Measurements from ENCODE around the gene NFYA.

Gene NFYA

GRCh38 chr6:41120058-41120457 is 47.3 kb downstream of the NFYA start:
- H3K9me2 ChIP-seq (replicated peaks; ENCODE audit: control insufficient read depth, low read length) = no peaks in the 10 kb centered on the region
- no peaks in the 10 kb centered on the region for H3K79me2 ChIP-seq (ENCODE audit: control insufficient read depth, low read length)
- no peaks in the 10 kb centered on the region for H4K20me1 ChIP-seq (ENCODE audit: control insufficient read depth, insufficient read depth, low read depth, low read length)
- TF ChIP-seq CTCF (IDR thresholded peaks at IDR 0.05; ENCODE audit: low read depth, low read length, poor library complexity, severe bottlenecking) (no peak), EZH2phosphoT487 (IDR thresholded peaks at IDR 0.05; ENCODE audit: borderline replicate concordance, low read length) (no peak)
- no peak overlapping the region for H3K27ac ChIP-seq (ENCODE audit: low read depth, low read length)
- H3K9me3 ChIP-seq (ENCODE audit: control insufficient read depth, insufficient read depth, low read length) = no peaks in the 10 kb centered on the region
- no peaks in the 10 kb centered on the region for H3K27me3 ChIP-seq (ENCODE audit: control insufficient read depth, low read length)
- no peaks in the 10 kb centered on the region for H3K36me3 ChIP-seq (ENCODE audit: control insufficient read depth, low read length)
- H3K4me1 ChIP-seq (ENCODE audit: control insufficient read depth, low read length) = no peaks in the 10 kb centered on the region
- no peaks in the 10 kb centered on the region for H3F3A ChIP-seq (ENCODE audit: control insufficient read depth, insufficient read depth)
- H3K4me3 ChIP-seq (ENCODE audit: low read length) = no peak overlapping the region
- H3K4me2 ChIP-seq (ENCODE audit: low read length) = no peak overlapping the region

- Histone ChIP-seq H3K4me1 (ENCODE audit: control insufficient read depth, low read length) (no peaks in the 10 kb centered on the region), H3K27me3 (ENCODE audit: control insufficient read depth, low read length) (no peaks in the 10 kb centered on the region), H3K4me2 (ENCODE audit: low read length) (no peak overlapping the region), H3K9me3 (ENCODE audit: control insufficient read depth, insufficient read depth, low read length) (no peaks in the 10 kb centered on the region), H4K20me1 (ENCODE audit: control insufficient read depth, insufficient read depth, low read depth, low read length) (no peaks in the 10 kb centered on the region), H3K36me3 (ENCODE audit: control insufficient read depth, low read length) (no peaks in the 10 kb centered on the region), H3F3A (ENCODE audit: control insufficient read depth, insufficient read depth) (no peaks in the 10 kb centered on the region), H3K4me3 (ENCODE audit: low read length) (no peak overlapping the region), H3K79me2 (ENCODE audit: control insufficient read depth, low read length) (no peaks in the 10 kb centered on the region), H3K27ac (ENCODE audit: low read depth, low read length) (no peak overlapping the region), H3K9me2 (replicated peaks; ENCODE audit: control insufficient read depth, low read length) (no peaks in the 10 kb centered on the region)
- no peak for TF ChIP-seq EZH2phosphoT487 (IDR thresholded peaks at IDR 0.05; ENCODE audit: borderline replicate concordance, low read length)
- no peak for TF ChIP-seq CTCF (IDR thresholded peaks at IDR 0.05; ENCODE audit: low read depth, low read length, poor library complexity, severe bottlenecking)
Observed at GRCh38 chr6:41122373-41122772, 49.6 kb downstream of the NFYA start.

GRCh38 chr6:41122918-41123317 is 50.1 kb downstream of the NFYA start:
- Histone ChIP-seq H3K27ac (ENCODE audit: low read depth, low read length) (no peak overlapping the region), H3K27me3 (ENCODE audit: control insufficient read depth, low read length) (no peaks in the 10 kb centered on the region), H3K79me2 (ENCODE audit: control insufficient read depth, low read length) (no peaks in the 10 kb centered on the region), H4K20me1 (ENCODE audit: control insufficient read depth, insufficient read depth, low read depth, low read length) (no peaks in the 10 kb centered on the region), H3K4me3 (ENCODE audit: low read length) (no peak overlapping the region), H3K4me2 (ENCODE audit: low read length) (no peak overlapping the region), H3K4me1 (ENCODE audit: control insufficient read depth, low read length) (no peaks in the 10 kb centered on the region), H3K9me2 (replicated peaks; ENCODE audit: control insufficient read depth, low read length) (no peaks in the 10 kb centered on the region), H3K36me3 (ENCODE audit: control insufficient read depth, low read length) (no peaks in the 10 kb centered on the region), H3K9me3 (ENCODE audit: control insufficient read depth, insufficient read depth, low read length) (no peaks in the 10 kb centered on the region), H3F3A (ENCODE audit: control insufficient read depth, insufficient read depth) (no peaks in the 10 kb centered on the region)
- TF ChIP-seq CTCF (IDR thresholded peaks at IDR 0.05; ENCODE audit: low read depth, low read length, poor library complexity, severe bottlenecking) = no peak
- no peak for TF ChIP-seq EZH2phosphoT487 (IDR thresholded peaks at IDR 0.05; ENCODE audit: borderline replicate concordance, low read length)

GRCh38 chr6:41125282-41125681 is 52.5 kb downstream of the NFYA start:
- Histone ChIP-seq H3K4me2 (ENCODE audit: low read length) (no peak overlapping the region), H3K36me3 (ENCODE audit: control insufficient read depth, low read length) (no peaks in the 10 kb centered on the region), H3K9me2 (replicated peaks; ENCODE audit: control insufficient read depth, low read length) (no peaks in the 10 kb centered on the region), H3K4me3 (ENCODE audit: low read length) (no peak overlapping the region), H3F3A (ENCODE audit: control insufficient read depth, insufficient read depth) (no peaks in the 10 kb centered on the region), H3K79me2 (ENCODE audit: control insufficient read depth, low read length) (no peaks in the 10 kb centered on the region), H3K9me3 (ENCODE audit: control insufficient read depth, insufficient read depth, low read length) (no peaks in the 10 kb centered on the region), H3K4me1 (ENCODE audit: control insufficient read depth, low read length) (no peaks in the 10 kb centered on the region), H3K27ac (ENCODE audit: low read depth, low read length) (no peak overlapping the region), H4K20me1 (ENCODE audit: control insufficient read depth, insufficient read depth, low read depth, low read length) (no peaks in the 10 kb centered on the region), H3K27me3 (ENCODE audit: control insufficient read depth, low read length) (no peaks in the 10 kb centered on the region)
- no peak for TF ChIP-seq CTCF (IDR thresholded peaks at IDR 0.05; ENCODE audit: low read depth, low read length, poor library complexity, severe bottlenecking)
- no peak for TF ChIP-seq EZH2phosphoT487 (IDR thresholded peaks at IDR 0.05; ENCODE audit: borderline replicate concordance, low read length)
